Testis (tissue), 3 donors: ENCODE results near the gene POGZ. TPM values are rescaled to one million over a fixed set of nuclear protein-coding genes. Genes with fewer than 3 reads are reported as not detected.

Experiments
- DNase-seq: peaks from one replicate; pipeline ENCODE4 v3.0.0-alpha.2; 2019
- H3K27ac ChIP-seq, 2 donors: fragments of 200-600 bp; sonication (generic); one replicate each; pipeline ENCODE4 v1.5.1; 2019
- H3K27me3 ChIP-seq: fragments of 200-600 bp; sonication (generic); one replicate; pipeline ENCODE4 v1.5.1; 2019
- H3K36me3 ChIP-seq: fragments of 200-600 bp; sonication (generic); one replicate; pipeline ENCODE4 v1.5.1; 2017; ENCODE audit warnings: low read depth; ENCODE audit errors: missing control alignments
- H3K4me1 ChIP-seq: fragments of 200-600 bp; sonication (generic); one replicate; pipeline ENCODE4 v1.5.1; 2019
- H3K4me3 ChIP-seq, 2 donors: fragments of 200-600 bp; sonication (generic); one replicate each; pipeline ENCODE4 v1.5.1; 2017 to 2019
- H3K9me3 ChIP-seq: fragments of 200-600 bp; sonication (generic); one replicate; pipeline ENCODE4 v1.5.1; 2017
- POLR2A ChIP-seq: fragments of 450-650 bp; IDR thresholded peaks from one replicate; pipeline ENCODE4 v1.6.1; 2017; ENCODE audit warnings: antibody characterized with exemption, mild to moderate bottlenecking, moderate library complexity
- WGBS, 2 donors: methylation state at CpG; one replicate each; pipeline ENCODE4 v1.1.5; 2018; 5-methylcytosine and 5-hydroxymethylcytosine counted together
- intact Hi-C: fragments of 100-400 bp; cut with DNase I; formaldehyde crosslinking; loops from one replicate; pipeline ENCODE4 v1.15.1; 2023; ENCODE audit warnings: low total_unique reads
- polyA plus RNA-seq: library from polyadenylated mRNA; stranded (reverse); fragments of 350-450 nt; fragmentation: Illumina TruSeq; extraction: RNeasy Lipid Tissue Mini Kit (QIAGEN cat#74804); gene quantifications from one replicate; pipeline ENCODE4 v1.2.3, GENCODE V29; 2014; ENCODE audit warnings: low read depth, low replicate concordance; ENCODE audit not compliant: insufficient read depth
- total RNA-seq, 2 donors: library from RNA; depleted of rRNA; stranded (reverse); fragments of >200 nt; gene quantifications; one replicate each; pipeline ENCODE4 v1.2.3, GENCODE V29; 2016
- TF ChIP-seq, protein P1 (sequence below), 3 experiments: fragments of 450-650 bp in 2 of 3; fragments of 200-600 bp in 1 of 3; sonication (generic) in 1 of 3; IDR thresholded peaks; one replicate each; pipeline ENCODE4 v1.5.1; 2016 to 2019; ENCODE audit warnings: antibody characterized with exemption in 3 of 3, mild to moderate bottlenecking in 2 of 3, moderate library complexity in 1 of 3

POGZ gene
- total and polyA plus RNA-seq, 3 donors from 2014 or later = 84.3 to 137 (median 131) TPM

GRCh38 chr1:151474745-151475144, 15.5 kb upstream of the POGZ start:
- Histone ChIP-seq H3K4me3 (no peak overlapping the region), H3K36me3 (no peaks in the 10 kb centered on the region), H3K9me3 (no peaks in the 10 kb centered on the region), H3K27ac (no peak overlapping the region), H3K27me3 (no peaks in the 10 kb centered on the region), H3K4me1 (peaks cover 7% of the 10 kb centered on the region)
- no peak for DNase-seq
- WGBS, 2 donors = 63 to 74% methylated on average over 3 of the region's 3 CpGs
- TF ChIP-seq, protein P1, sequence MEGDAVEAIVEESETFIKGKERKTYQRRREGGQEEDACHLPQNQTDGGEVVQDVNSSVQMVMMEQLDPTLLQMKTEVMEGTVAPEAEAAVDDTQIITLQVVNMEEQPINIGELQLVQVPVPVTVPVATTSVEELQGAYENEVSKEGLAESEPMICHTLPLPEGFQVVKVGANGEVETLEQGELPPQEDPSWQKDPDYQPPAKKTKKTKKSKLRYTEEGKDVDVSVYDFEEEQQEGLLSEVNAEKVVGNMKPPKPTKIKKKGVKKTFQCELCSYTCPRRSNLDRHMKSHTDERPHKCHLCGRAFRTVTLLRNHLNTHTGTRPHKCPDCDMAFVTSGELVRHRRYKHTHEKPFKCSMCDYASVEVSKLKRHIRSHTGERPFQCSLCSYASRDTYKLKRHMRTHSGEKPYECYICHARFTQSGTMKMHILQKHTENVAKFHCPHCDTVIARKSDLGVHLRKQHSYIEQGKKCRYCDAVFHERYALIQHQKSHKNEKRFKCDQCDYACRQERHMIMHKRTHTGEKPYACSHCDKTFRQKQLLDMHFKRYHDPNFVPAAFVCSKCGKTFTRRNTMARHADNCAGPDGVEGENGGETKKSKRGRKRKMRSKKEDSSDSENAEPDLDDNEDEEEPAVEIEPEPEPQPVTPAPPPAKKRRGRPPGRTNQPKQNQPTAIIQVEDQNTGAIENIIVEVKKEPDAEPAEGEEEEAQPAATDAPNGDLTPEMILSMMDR (IDR thresholded peaks at IDR 0.05) = no peak
- no peak for TF ChIP-seq POLR2A
- intact Hi-C loops = no loop called here

DNA sequence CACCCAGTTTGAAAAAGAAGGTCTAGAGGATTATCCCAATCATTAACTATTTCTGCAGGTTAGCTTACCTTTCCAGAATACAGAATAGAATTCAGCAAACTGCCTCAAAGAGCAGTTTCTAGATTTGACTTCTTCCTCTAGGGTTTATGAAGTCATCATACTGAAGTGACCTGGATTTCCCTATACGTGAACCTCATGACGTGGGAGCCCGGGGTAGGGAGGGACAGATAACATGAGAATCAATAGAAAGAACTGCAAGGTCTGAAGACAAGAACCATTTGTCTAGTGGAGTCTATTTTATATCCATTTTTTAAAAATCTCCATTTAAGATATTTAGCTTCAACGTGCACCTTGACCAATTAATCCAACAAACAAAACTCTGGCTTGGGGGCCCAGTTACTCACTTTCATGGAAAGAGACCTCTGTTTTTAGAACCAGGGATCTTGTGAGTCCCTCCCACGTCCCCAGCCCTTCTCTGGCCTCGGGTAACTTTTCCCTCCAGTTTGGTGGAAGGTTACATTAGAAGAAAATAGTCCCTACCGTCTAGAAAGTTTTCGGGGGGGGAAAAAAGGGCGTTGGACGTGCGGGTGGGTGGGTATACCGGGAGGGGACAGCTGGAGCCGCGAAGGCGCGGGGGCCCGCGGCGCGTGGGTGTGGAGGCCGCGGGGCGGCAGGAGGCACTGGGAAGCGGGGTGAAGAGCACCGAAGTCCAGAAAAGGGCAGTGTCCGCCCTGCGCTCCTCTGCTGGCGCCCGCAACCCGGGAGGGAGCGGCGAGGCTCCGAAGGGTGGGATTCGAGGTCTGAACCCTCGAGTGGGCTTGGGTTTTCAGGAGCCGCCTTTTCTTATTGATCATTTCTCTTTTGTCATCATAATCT, 13.8 kb upstream of the POGZ start:
- Histone ChIP-seq H3K27ac (peak overlapping the region; percentile 52 to 91), H3K4me3 (peak overlapping the region; percentile 56 to 67), H3K36me3 (no peaks in the 10 kb centered on the region), H3K27me3 (no peaks in the 10 kb centered on the region), H3K4me1 (peaks cover 7% of the 10 kb centered on the region), H3K9me3 (no peaks in the 10 kb centered on the region)
- WGBS, 2 donors = 1 to 3% methylated on average over 36 of the region's 36 CpGs
- DNase-seq = peak; percentile 72
- TF ChIP-seq, protein P1 (IDR thresholded peaks at IDR 0.05) = no peak
- TF ChIP-seq POLR2A = no peak
- intact Hi-C loops = no loop called here

GRCh38 chr1:151465026-151465425, 5.7 kb upstream of the POGZ start:
- TF ChIP-seq POLR2A = no peak
- TF ChIP-seq, protein P1 (IDR thresholded peaks at IDR 0.05) = no peak
- Histone ChIP-seq H3K27me3 (no peaks in the 10 kb centered on the region), H3K27ac (no peak overlapping the region), H3K36me3 (no peaks in the 10 kb centered on the region), H3K4me3 (no peak overlapping the region), H3K9me3 (no peaks in the 10 kb centered on the region), H3K4me1 (peaks cover under 1% of the 10 kb centered on the region)
- DNase-seq = no peak
- intact Hi-C loops = no loop called here
- 52 to 62% methylated on average over 1 of the region's 1 CpG for WGBS, 2 donors

DNA sequence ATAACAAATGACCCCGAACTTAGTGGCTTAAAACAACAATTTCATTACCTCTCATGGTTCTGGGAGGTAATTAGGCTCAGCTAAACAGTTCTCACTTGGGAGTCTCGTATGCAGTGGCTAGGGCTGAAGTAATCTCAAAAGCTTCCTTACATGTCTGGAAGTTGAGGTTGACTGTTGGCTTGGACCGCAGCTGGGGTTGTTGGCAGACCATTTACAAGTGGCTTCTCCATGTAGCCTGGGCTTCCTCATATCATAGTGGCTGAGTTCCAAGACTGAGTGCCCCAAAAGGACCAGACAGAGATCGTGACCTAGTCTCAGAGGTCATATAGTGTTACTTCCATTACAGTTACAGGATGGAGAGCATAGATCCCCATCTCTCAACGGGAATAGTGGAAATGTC, 2.4 kb upstream of the POGZ start:
- Histone ChIP-seq H3K27me3 (no peaks in the 10 kb centered on the region), H3K36me3 (no peaks in the 10 kb centered on the region), H3K4me1 (peaks cover 15% of the 10 kb centered on the region), H3K4me3 (no peak overlapping the region), H3K9me3 (no peaks in the 10 kb centered on the region), H3K27ac (no peak overlapping the region)
- DNase-seq = no peak
- intact Hi-C loops = no loop called here
- no peak for TF ChIP-seq POLR2A
- TF ChIP-seq, protein P1 (IDR thresholded peaks at IDR 0.05) = no peak
- WGBS, 2 donors = 72 to 79% methylated on average over 5 of the region's 5 CpGs
